WTC11 (cell line): Measurements from ENCODE around the gene RALA.

Experiments
- CREB1 ChIP-seq: sonication (generic); formaldehyde crosslinking; IDR thresholded peaks from 2 replicates; pipeline ENCODE4 v1.8.0; 2023; ENCODE audit warnings: mild to moderate bottlenecking, missing genetic modification reagents
- ETV6 ChIP-seq: sonication (generic); formaldehyde crosslinking; IDR thresholded peaks from 2 replicates; pipeline ENCODE4 v1.8.1; 2022; ENCODE audit warnings: mild to moderate bottlenecking, missing genetic modification reagents
- TF ChIP-seq, protein P1 (sequence below): fragments of 200-600 bp; IDR thresholded peaks from 2 replicates; pipeline ENCODE4 v1.8.0; 2022; ENCODE audit warnings: antibody characterized with exemption

GRCh38 chr7:39686261-39686924 is 63.0 kb downstream of the RALA start:
- TF ChIP-seq, protein P1, sequence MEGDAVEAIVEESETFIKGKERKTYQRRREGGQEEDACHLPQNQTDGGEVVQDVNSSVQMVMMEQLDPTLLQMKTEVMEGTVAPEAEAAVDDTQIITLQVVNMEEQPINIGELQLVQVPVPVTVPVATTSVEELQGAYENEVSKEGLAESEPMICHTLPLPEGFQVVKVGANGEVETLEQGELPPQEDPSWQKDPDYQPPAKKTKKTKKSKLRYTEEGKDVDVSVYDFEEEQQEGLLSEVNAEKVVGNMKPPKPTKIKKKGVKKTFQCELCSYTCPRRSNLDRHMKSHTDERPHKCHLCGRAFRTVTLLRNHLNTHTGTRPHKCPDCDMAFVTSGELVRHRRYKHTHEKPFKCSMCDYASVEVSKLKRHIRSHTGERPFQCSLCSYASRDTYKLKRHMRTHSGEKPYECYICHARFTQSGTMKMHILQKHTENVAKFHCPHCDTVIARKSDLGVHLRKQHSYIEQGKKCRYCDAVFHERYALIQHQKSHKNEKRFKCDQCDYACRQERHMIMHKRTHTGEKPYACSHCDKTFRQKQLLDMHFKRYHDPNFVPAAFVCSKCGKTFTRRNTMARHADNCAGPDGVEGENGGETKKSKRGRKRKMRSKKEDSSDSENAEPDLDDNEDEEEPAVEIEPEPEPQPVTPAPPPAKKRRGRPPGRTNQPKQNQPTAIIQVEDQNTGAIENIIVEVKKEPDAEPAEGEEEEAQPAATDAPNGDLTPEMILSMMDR, result no peak
- TF ChIP-seq CREB1 (CRISPR knock-in tag) (no peak), ETV6 (CRISPR knock-in tag) (no peak)
